ENCODE measurements around the gene AMPD3. TPM values are rescaled to one million over a fixed set of nuclear protein-coding genes. Genes with fewer than 3 reads are reported as not detected.

The AMPD3 gene
- polyA plus RNA-seq, 1 of the 3 experiments (the other 2 are of a cell fraction) = 1.7 TPM

GRCh38 chr11:10490032-10490397 is 35.0 kb downstream of the AMPD3 start (continued):
- no peak for TF ChIP-seq ZBTB33 (IDR thresholded peaks at IDR 0.05; ENCODE audit: borderline replicate concordance, low read depth)

GRCh38 chr11:10490398-10491241 is 35.6 kb downstream of the AMPD3 start:
- CTCF ChIA-PET = interaction anchor here (0.8 to 1.1 kb wide), 3 partner anchors 10 to 84 kb away, joined by 3 to 4 read pairs (median 3); no protein-coding TSS in a partner anchor
- Histone ChIP-seq H3K9ac (peak overlapping the region; percentile 11; the same call in 1 of the 2 replicates), H2AFZ (ENCODE audit: low read depth) (peak overlapping the region; percentile 23)
- TF ChIP-seq EZH2phosphoT487 (IDR thresholded peaks at IDR 0.05; ENCODE audit: borderline replicate concordance, low read depth) (no peak), SIN3A (IDR thresholded peaks at IDR 0.05; ENCODE audit: borderline replicate concordance, low read depth, low read length) (peak; percentile 37; the same call in 1 of the 2 replicates), REST (IDR thresholded peaks at IDR 0.05; ENCODE audit: low read depth, low read length) (0 out of 2 replicates have a peak, but pooled peaks have one; percentile 33), JUND (IDR thresholded peaks at IDR 0.05) (peak; percentile 99), PBX3 (IDR thresholded peaks at IDR 0.05) (peak; percentile 95), USF1 (IDR thresholded peaks at IDR 0.05; ENCODE audit: borderline replicate concordance, low read depth) (peak; percentile 45; the same call in 1 of the 2 replicates), MEF2A (IDR thresholded peaks at IDR 0.05; ENCODE audit: borderline replicate concordance, low read depth) (peak; percentile 89), RXRA (IDR thresholded peaks at IDR 0.05; ENCODE audit: borderline replicate concordance, low read depth) (peak; percentile 98), EP300 (IDR thresholded peaks at IDR 0.05; ENCODE audit: borderline replicate concordance in 1 of 2, low read depth in 1 of 2, low read length in 1 of 2) (peak; percentile 31 to 88; a peak in 3 of 4 replicates), MAX (IDR thresholded peaks at IDR 0.05; ENCODE audit: low read depth) (peak; percentile 88), USF2 (IDR thresholded peaks at IDR 0.05; ENCODE audit: borderline replicate concordance, low read depth, low read length) (no peak), FOSL2 (IDR thresholded peaks at IDR 0.05; ENCODE audit: borderline replicate concordance, low read depth) (peak; percentile 99), ZBTB33 (IDR thresholded peaks at IDR 0.05; ENCODE audit: borderline replicate concordance, low read depth) (no peak), POLR2AphosphoS5 (IDR thresholded peaks at IDR 0.05; ENCODE audit: low read depth, low read length) (peak; percentile 68), TCF12 (IDR thresholded peaks at IDR 0.05) (peak; percentile 94), NFIC (IDR thresholded peaks at IDR 0.05; ENCODE audit: borderline replicate concordance) (peak; percentile 73), TEAD4 (IDR thresholded peaks at IDR 0.05; ENCODE audit: borderline replicate concordance, insufficient read depth) (peak; percentile 44)

More at GRCh38 chr11:10490398-10491241, 35.6 kb downstream of the AMPD3 start:
- no peaks in the 10 kb centered on the region for H3K27me3 ChIP-seq (ENCODE audit: insufficient read depth)
- no peaks in the 10 kb centered on the region for H4K20me1 ChIP-seq (ENCODE audit: insufficient read depth)
- H3K9me2 ChIP-seq = no peaks in the 10 kb centered on the region
- peaks cover 12% of the 10 kb centered on the region for H3F3A ChIP-seq (replicated peaks; ENCODE audit: insufficient read depth)
- no peaks in the 10 kb centered on the region for H3K36me3 ChIP-seq (replicated peaks in 1 of 2; ENCODE audit: control insufficient read depth in 1 of 2, insufficient read depth in 2 of 2, low read length in 1 of 2)
- H3K27ac ChIP-seq (ENCODE audit: low read depth in 2 of 2, low read length in 1 of 2) = peak overlapping the region; percentile 54 to 85
- POLR2A ChIA-PET = no interaction called here
- no peak overlapping the region; a peak in 1 of 4 replicates for H3K4me3 ChIP-seq (ENCODE audit: low read depth in 2 of 2, low read length in 1 of 2)
- DNase-seq = peak; percentile 48
- no peaks in the 10 kb centered on the region for H3K9me3 ChIP-seq
- H3K4me2 ChIP-seq = peak overlapping the region; percentile 62
- 19% methylated on average over 5 of the region's 13 CpGs for WGBS (ENCODE audit: low lambda C conversion rate)
- peaks cover 7 to 12% of the 10 kb centered on the region in 2 experiments; a peak in 3 of 4 replicates for H3K4me1 ChIP-seq (ENCODE audit: control insufficient read depth in 1 of 2, insufficient read depth in 2 of 2, low read depth in 1 of 2, low read length in 1 of 2)
- H3K79me2 ChIP-seq (ENCODE audit: insufficient read depth) = no peaks in the 10 kb centered on the region
